ENCODE measurements around the gene PGBD2. TPM values are rescaled to one million over a fixed set of nuclear protein-coding genes. Genes with fewer than 3 reads are reported as not detected.
"Not testable (repeated sequence)": the region's sequence is repeated elsewhere in the genome, so short reads cannot be mapped to it uniquely, and the experiment has no call there.

Gene PGBD2
- polyA plus RNA-seq, 1 donor (not counting 4 experiments of a cell fraction or from before 2014, with no cell fraction given), result 5.1 TPM

DNA sequence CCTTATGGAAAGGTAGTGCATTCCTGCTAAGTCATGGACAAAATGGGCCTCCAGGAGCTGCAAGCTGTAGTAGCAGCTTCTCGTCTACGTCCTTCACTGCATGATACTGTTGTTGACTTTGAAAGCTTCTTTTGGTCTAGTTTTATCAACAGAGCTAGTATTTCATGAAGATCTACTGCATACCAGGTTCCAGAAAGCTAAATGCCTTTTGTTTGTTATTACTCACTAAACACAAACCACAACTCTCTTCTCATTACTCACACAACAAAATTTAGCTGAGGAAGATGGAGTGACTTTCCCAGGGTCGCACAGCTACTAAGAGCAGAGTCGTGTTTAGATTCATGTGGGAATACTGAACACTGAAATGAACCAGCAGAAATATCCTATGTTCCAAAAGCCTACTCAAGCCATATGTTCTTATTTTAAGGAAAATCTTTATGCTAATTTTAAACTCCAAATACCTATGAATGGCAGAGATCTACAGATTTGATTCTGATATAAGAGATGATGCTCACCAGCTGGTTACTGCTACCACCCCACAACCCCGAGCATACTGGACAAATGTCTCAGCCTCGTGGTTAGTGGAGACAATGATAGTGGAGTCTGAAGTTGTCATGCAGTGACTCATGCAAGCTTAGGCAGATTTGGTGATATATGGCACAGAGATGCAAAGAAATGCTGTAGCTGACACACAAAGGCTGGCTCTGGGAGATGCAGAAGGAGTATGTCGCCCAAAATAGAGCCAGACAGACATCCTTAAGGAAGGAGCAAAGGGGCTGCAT, 20.6 kb downstream of the PGBD2 start:
- no peak overlapping the region for H2AFZ ChIP-seq (ENCODE audit: control insufficient read depth, low read length)
- dilution Hi-C loops (cut with MboI; ENCODE audit: extremely low pct_ligation_motif_present, low sequenced_read_pairs), result no loop called here

DNA sequence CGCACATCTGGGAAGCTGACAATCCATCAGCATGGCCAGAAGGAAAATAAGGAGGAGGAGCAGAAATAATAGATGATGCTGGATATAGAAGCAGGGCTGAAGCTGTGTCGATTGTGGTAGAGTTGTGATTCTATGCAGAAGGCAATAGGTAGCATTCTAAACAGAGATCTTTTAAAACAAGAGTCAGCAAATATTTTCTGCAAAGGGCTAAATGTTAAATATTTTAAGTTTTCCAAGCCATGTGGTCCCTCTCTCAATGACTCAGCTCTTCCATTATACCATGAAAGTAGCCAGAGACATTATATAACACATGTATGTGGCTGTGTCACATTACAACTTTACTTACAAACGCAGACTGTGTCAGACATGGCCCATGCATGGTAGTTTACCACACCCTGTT, 21.2 kb downstream of the PGBD2 start:
- H3K27me3 ChIP-seq (ENCODE audit: control insufficient read depth, extremely low read depth, insufficient read depth, low read length); FAIRE-seq; H3K9me1 ChIP-seq (ENCODE audit: control insufficient read depth, extremely low read depth, insufficient read depth, low read length); H3K4me1 ChIP-seq (ENCODE audit: control insufficient read depth, extremely low read depth, insufficient read depth, low read length); DNase-seq (ENCODE audit: low read depth, low spot score); H3K4me3 ChIP-seq (ENCODE audit: control insufficient read depth in 2 of 3, extremely low read depth in 1 of 3, insufficient read depth in 2 of 3, low read depth in 1 of 3, low read length in 3 of 3); H3K27ac ChIP-seq (ENCODE audit: control insufficient read depth, insufficient read depth, low read length); H3K9ac ChIP-seq (ENCODE audit: control insufficient read depth, extremely low read depth, insufficient read depth, low read length); H3K79me2 ChIP-seq (ENCODE audit: control insufficient read depth, insufficient read depth, low read length); H3K4me2 ChIP-seq (ENCODE audit: control insufficient read depth, extremely low read depth, insufficient read depth, low read depth, low read length); H3K36me3 ChIP-seq (ENCODE audit: control insufficient read depth in 2 of 2, extremely low read depth in 1 of 2, insufficient read depth in 2 of 2, low read length in 2 of 2); H2AFZ ChIP-seq (ENCODE audit: control insufficient read depth, low read length); H4K20me1 ChIP-seq (ENCODE audit: control insufficient read depth, extremely low read depth, insufficient read depth, low read length); dilution Hi-C loops (cut with MboI; ENCODE audit: extremely low pct_ligation_motif_present, low sequenced_read_pairs); H3K9me3 ChIP-seq (ENCODE audit: control insufficient read depth, low read depth, low read length): not testable (repeated sequence)

More for the DNA sequence above, 20.6 kb downstream of the PGBD2 start:
- Histone ChIP-seq H4K20me1 (ENCODE audit: control insufficient read depth, extremely low read depth, insufficient read depth, low read length) (no peaks in the 10 kb centered on the region), H3K79me2 (ENCODE audit: control insufficient read depth, insufficient read depth, low read length) (no peaks in the 10 kb centered on the region), H3K27ac (ENCODE audit: control insufficient read depth, insufficient read depth, low read length) (no peak overlapping the region), H3K4me2 (ENCODE audit: control insufficient read depth, extremely low read depth, insufficient read depth, low read depth, low read length) (no peak overlapping the region), H3K9me3 (ENCODE audit: control insufficient read depth, low read depth, low read length) (no peaks in the 10 kb centered on the region), H3K27me3 (ENCODE audit: control insufficient read depth, extremely low read depth, insufficient read depth, low read length) (no peaks in the 10 kb centered on the region), H3K4me1 (ENCODE audit: control insufficient read depth, extremely low read depth, insufficient read depth, low read length) (peaks cover 3% of the 10 kb centered on the region), H3K36me3 (ENCODE audit: control insufficient read depth in 2 of 2, extremely low read depth in 1 of 2, insufficient read depth in 2 of 2, low read length in 2 of 2) (no peaks in the 10 kb centered on the region), H3K9ac (ENCODE audit: control insufficient read depth, extremely low read depth, insufficient read depth, low read length) (no peak overlapping the region), H3K9me1 (ENCODE audit: control insufficient read depth, extremely low read depth, insufficient read depth, low read length) (no peaks in the 10 kb centered on the region), H3K4me3 (ENCODE audit: control insufficient read depth in 2 of 3, extremely low read depth in 1 of 3, insufficient read depth in 2 of 3, low read depth in 1 of 3, low read length in 3 of 3) (no peak overlapping the region)
- no peak for FAIRE-seq
- DNase-seq (ENCODE audit: low read depth, low spot score), result no peak
- TF ChIP-seq, protein P1, sequence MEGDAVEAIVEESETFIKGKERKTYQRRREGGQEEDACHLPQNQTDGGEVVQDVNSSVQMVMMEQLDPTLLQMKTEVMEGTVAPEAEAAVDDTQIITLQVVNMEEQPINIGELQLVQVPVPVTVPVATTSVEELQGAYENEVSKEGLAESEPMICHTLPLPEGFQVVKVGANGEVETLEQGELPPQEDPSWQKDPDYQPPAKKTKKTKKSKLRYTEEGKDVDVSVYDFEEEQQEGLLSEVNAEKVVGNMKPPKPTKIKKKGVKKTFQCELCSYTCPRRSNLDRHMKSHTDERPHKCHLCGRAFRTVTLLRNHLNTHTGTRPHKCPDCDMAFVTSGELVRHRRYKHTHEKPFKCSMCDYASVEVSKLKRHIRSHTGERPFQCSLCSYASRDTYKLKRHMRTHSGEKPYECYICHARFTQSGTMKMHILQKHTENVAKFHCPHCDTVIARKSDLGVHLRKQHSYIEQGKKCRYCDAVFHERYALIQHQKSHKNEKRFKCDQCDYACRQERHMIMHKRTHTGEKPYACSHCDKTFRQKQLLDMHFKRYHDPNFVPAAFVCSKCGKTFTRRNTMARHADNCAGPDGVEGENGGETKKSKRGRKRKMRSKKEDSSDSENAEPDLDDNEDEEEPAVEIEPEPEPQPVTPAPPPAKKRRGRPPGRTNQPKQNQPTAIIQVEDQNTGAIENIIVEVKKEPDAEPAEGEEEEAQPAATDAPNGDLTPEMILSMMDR (optimal IDR thresholded peaks at IDR 0.05 in 1 of 3, IDR thresholded peaks at IDR 0.05 in 1 of 3, conservative IDR thresholded peaks at IDR 0.05 in 1 of 3; ENCODE audit: extremely low read depth in 1 of 3, insufficient read depth in 2 of 3, low read length in 3 of 3), result no peak

DNA sequence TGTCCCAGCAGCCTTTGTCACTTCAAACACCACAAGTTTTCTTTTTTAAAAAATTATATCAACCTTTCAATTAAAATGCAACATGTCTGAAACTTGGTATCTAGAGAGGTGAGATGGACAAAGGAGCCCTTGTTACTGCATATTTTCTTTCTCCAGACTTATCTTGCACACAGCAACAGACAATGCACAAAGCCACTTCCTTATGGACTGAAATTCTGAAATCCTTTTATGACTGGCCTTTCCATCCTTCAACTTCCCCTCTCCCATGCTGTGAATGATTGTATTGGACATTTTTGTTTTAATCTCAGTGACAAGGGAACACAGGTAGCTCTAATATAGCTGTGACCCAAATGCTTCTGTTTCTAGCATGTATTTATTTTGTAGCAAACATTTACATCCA, 22.1 kb downstream of the PGBD2 start:
- FAIRE-seq; H4K20me1 ChIP-seq (ENCODE audit: control insufficient read depth, extremely low read depth, insufficient read depth, low read length); H3K27ac ChIP-seq (ENCODE audit: control insufficient read depth, insufficient read depth, low read length); H3K27me3 ChIP-seq (ENCODE audit: control insufficient read depth, extremely low read depth, insufficient read depth, low read length); H3K9ac ChIP-seq (ENCODE audit: control insufficient read depth, extremely low read depth, insufficient read depth, low read length); H3K9me1 ChIP-seq (ENCODE audit: control insufficient read depth, extremely low read depth, insufficient read depth, low read length); dilution Hi-C loops (cut with MboI; ENCODE audit: extremely low pct_ligation_motif_present, low sequenced_read_pairs); H3K9me3 ChIP-seq (ENCODE audit: control insufficient read depth, low read depth, low read length); H3K4me2 ChIP-seq (ENCODE audit: control insufficient read depth, extremely low read depth, insufficient read depth, low read depth, low read length); H3K79me2 ChIP-seq (ENCODE audit: control insufficient read depth, insufficient read depth, low read length); H3K4me3 ChIP-seq (ENCODE audit: control insufficient read depth in 2 of 3, extremely low read depth in 1 of 3, insufficient read depth in 2 of 3, low read depth in 1 of 3, low read length in 3 of 3); H3K4me1 ChIP-seq (ENCODE audit: control insufficient read depth, extremely low read depth, insufficient read depth, low read length); H2AFZ ChIP-seq (ENCODE audit: control insufficient read depth, low read length); DNase-seq (ENCODE audit: low read depth, low spot score); H3K36me3 ChIP-seq (ENCODE audit: control insufficient read depth in 2 of 2, extremely low read depth in 1 of 2, insufficient read depth in 2 of 2, low read length in 2 of 2): not testable (repeated sequence)

DNA sequence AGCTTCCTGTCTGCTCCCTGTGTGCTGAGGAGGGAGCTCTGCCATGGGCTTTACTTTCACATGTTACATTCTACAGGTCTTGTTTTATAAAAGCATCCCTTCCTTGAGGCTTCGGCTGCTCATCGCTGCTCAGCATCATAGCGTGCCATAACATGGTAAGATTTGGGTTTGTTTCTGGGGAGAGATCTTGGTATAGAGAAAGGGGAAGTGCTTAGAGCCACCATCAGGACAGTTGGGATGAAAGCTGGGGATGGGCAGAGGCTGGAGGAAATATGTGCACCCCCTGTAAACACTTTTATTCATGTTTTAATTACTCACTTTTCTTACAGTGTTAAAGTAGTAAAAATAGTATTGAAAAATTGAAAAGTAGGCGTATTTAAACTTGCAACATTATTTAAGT, 24.0 kb downstream of the PGBD2 start:
- H3K9ac ChIP-seq (ENCODE audit: control insufficient read depth, extremely low read depth, insufficient read depth, low read length); DNase-seq (ENCODE audit: low read depth, low spot score); H2AFZ ChIP-seq (ENCODE audit: control insufficient read depth, low read length); dilution Hi-C loops (cut with MboI; ENCODE audit: extremely low pct_ligation_motif_present, low sequenced_read_pairs); FAIRE-seq; H3K9me1 ChIP-seq (ENCODE audit: control insufficient read depth, extremely low read depth, insufficient read depth, low read length); H3K4me2 ChIP-seq (ENCODE audit: control insufficient read depth, extremely low read depth, insufficient read depth, low read depth, low read length); H3K36me3 ChIP-seq (ENCODE audit: control insufficient read depth in 2 of 2, extremely low read depth in 1 of 2, insufficient read depth in 2 of 2, low read length in 2 of 2); H3K9me3 ChIP-seq (ENCODE audit: control insufficient read depth, low read depth, low read length); H3K4me1 ChIP-seq (ENCODE audit: control insufficient read depth, extremely low read depth, insufficient read depth, low read length); H4K20me1 ChIP-seq (ENCODE audit: control insufficient read depth, extremely low read depth, insufficient read depth, low read length); H3K27me3 ChIP-seq (ENCODE audit: control insufficient read depth, extremely low read depth, insufficient read depth, low read length); H3K79me2 ChIP-seq (ENCODE audit: control insufficient read depth, insufficient read depth, low read length); H3K4me3 ChIP-seq (ENCODE audit: control insufficient read depth in 2 of 3, extremely low read depth in 1 of 3, insufficient read depth in 2 of 3, low read depth in 1 of 3, low read length in 3 of 3); H3K27ac ChIP-seq (ENCODE audit: control insufficient read depth, insufficient read depth, low read length): not testable (repeated sequence)

All from keratinocyte (primary cell).